Esophagus (tissue), 2 donors: ENCODE measurements around the gene POU2AF2. TPM values are rescaled to one million over a fixed set of nuclear protein-coding genes. Genes with fewer than 3 reads are reported as not detected.

Experiments
- H3K27ac ChIP-seq, 2 donors: one replicate each; pipeline ENCODE4 v1.5.1; 2013; ENCODE audit warnings: low read depth in 2 of 2, mild to moderate bottlenecking in 2 of 2, inconsistent platforms in 1 of 2, low read length in 1 of 2, moderate library complexity in 1 of 2
- H3K27me3 ChIP-seq, 2 donors: one replicate each; pipeline ENCODE4 v1.6.1; 2013; ENCODE audit warnings: low read length in 2 of 2, control low read depth in 1 of 2, mild to moderate bottlenecking in 1 of 2; ENCODE audit not compliant: insufficient read depth in 2 of 2, control insufficient read depth in 1 of 2
- H3K36me3 ChIP-seq, 2 donors: one replicate each; pipeline ENCODE4 v1.6.1; 2013; ENCODE audit warnings: low read length in 1 of 2; ENCODE audit not compliant: control insufficient read depth in 2 of 2, insufficient read depth in 2 of 2
- H3K4me1 ChIP-seq, 2 donors: one replicate each; pipeline ENCODE4 v1.6.1; 2013; ENCODE audit warnings: low read length in 1 of 2; ENCODE audit not compliant: control insufficient read depth in 2 of 2, insufficient read depth in 2 of 2
- H3K4me3 ChIP-seq, 2 donors: one replicate each; pipeline ENCODE4 v1.5.1; 2013; ENCODE audit warnings: low read length in 2 of 2, mild to moderate bottlenecking in 2 of 2, low read depth in 1 of 2, moderate library complexity in 1 of 2
- H3K9me3 ChIP-seq, 2 donors: one replicate each; pipeline ENCODE4 v1.6.1; 2013; ENCODE audit warnings: mild to moderate bottlenecking in 2 of 2, low read depth in 1 of 2, low read length in 1 of 2, moderate library complexity in 1 of 2; ENCODE audit not compliant: control insufficient read depth in 2 of 2, insufficient read depth in 1 of 2
- WGBS, 2 donors: extraction: QIAGEN DNeasy Blood & Tissue Kit; methylation state at CpG; one replicate each; pipeline ENCODE4 v1.1.7; 2013; 5-methylcytosine and 5-hydroxymethylcytosine counted together
- polyA plus RNA-seq, 2 donors: library from polyadenylated mRNA; stranded (reverse); fragments of 200-250 nt; gene quantifications; one replicate each; pipeline ENCODE4 v1.2.3, GENCODE V29; 2013
- donor health status: healthy with polysubstance abuse.
- donor health status: Bipolar disorder and iron deficiency.

POU2AF2 gene
- under 1 TPM in 1 of 2 donors, not detected in 1; 0.04 TPM for polyA plus RNA-seq

DNA sequence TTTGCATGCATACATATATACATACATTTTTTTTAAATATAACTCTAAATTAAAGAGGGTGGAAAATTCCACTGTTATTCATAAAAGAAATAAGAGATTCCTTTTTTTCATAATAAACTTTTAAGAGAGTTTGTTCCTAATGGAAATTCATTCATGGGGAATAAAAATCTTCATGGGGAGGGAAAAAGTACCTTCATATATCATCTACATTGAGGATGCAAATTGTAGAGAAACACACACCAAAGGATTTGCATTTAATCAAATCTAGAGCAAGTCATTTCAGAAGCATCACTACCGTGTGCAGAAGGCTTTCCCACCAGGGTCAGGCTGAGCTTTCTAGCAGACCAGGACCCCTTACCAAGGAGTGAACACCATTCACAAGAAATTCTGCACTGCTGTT lies at the start of gene POU2AF2:
TSS of gene POU2AF2 (plus strand) at position 301 of the 400 bp plus-strand sequence. CDS start 129 bp downstream, outside the sequence.
- H3K27ac ChIP-seq: no peak within 1 kb of the TSS
- H3K4me3 ChIP-seq: no peak within 1 kb of the TSS
- H3K36me3 ChIP-seq: no peaks in the 10 kb centered on the region
- no peaks in the 10 kb centered on the region for H3K9me3 ChIP-seq
- no peaks in the 10 kb centered on the region for H3K4me1 ChIP-seq
- WGBS, 2 donors: 73 to 83% methylated on average over 1 of the region's 1 CpG
- no peaks in the 10 kb centered on the region for H3K27me3 ChIP-seq

DNA sequence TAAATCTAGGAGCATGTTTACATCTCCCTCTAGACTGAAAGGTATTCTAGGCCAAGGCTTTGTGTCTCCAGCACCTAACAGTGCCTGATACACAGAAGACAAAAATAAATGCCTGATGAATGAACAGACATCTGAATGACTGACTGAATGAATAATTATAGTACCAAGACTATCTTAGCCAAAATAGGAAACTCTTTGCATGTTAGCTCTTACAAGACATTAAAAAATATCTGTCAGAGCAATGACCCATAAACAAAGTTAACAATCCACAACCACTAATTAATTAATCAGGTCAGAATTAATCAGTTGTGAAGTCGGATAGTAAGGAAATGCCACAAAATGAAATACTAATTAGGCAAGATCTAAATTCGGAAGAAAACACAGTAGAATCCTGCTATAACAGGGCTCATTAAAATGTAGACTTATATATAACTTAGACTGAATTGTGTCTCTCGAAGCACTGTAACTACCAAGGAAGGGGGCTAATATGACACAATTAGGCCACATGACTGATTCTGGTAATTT lies 45.5 kb upstream of the POU2AF2 start:
- no peak overlapping the region for H3K4me3 ChIP-seq
- H3K4me1 ChIP-seq: no peaks in the 10 kb centered on the region
- H3K9me3 ChIP-seq: no peaks in the 10 kb centered on the region
- H3K27ac ChIP-seq: no peak overlapping the region
- H3K27me3 ChIP-seq: no peaks in the 10 kb centered on the region
- 56 to 65% methylated on average over 3 of the region's 3 CpGs for WGBS, 2 donors
- H3K36me3 ChIP-seq: no peaks in the 10 kb centered on the region

DNA sequence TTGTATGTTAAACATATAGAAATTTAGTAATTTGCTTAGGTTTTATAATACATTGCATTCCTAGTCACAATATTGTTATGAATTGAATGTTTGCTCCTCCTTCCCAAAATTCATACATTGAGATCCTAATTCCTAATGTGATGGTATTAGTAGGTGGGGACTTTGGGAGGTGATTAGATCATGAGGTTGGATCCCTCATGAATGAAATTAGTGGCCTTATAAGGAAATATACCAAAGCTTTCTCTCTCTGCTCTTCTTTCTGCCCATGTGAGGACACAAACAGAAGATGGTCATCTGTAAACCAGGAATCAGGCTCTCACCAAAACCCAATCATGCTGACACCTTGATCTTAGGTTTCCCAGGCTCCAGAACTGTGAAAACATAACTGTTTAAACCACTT lies 41.3 kb upstream of the POU2AF2 start:
- no peak overlapping the region for H3K27ac ChIP-seq
- no peaks in the 10 kb centered on the region for H3K9me3 ChIP-seq
- no peaks in the 10 kb centered on the region for H3K36me3 ChIP-seq
- no peak overlapping the region for H3K4me3 ChIP-seq
- H3K27me3 ChIP-seq: no peaks in the 10 kb centered on the region
- no peaks in the 10 kb centered on the region for H3K4me1 ChIP-seq

GRCh38 chr11:111205632-111206385 lies 39.7 kb upstream of the POU2AF2 start:
- Histone ChIP-seq H3K27me3 (no peaks in the 10 kb centered on the region), H3K4me1 (no peaks in the 10 kb centered on the region), H3K4me3 (no peak overlapping the region), H3K9me3 (no peaks in the 10 kb centered on the region), H3K27ac (no peak overlapping the region), H3K36me3 (no peaks in the 10 kb centered on the region)
- 78 to 80% methylated on average over 3 of the region's 3 CpGs for WGBS, 2 donors

GRCh38 chr11:111206472-111206871 lies 39.1 kb upstream of the POU2AF2 start:
- Histone ChIP-seq H3K9me3 (no peaks in the 10 kb centered on the region), H3K36me3 (no peaks in the 10 kb centered on the region), H3K27ac (no peak overlapping the region), H3K27me3 (no peaks in the 10 kb centered on the region), H3K4me1 (no peaks in the 10 kb centered on the region), H3K4me3 (no peak overlapping the region)
- 29% methylated on average over 1 of the region's 1 CpG for WGBS, 2 donors

DNA sequence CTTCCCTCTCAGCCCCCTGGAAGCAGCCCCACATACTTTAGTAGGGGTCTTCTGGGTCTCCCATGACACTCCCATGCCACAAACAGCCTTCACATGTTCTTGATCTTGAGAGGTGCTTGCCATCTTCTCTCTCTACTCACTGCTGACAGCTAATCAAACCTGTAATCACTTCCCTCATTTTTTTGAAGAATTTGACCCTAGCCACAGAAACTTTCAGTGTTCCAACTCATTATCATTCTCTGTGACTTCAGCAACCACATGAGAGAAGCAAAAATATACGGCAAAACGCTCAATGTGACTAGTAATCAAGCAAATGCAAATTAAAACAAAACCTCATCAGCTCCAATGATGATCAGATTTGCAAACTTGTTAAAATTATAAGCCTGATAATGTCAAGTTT lies 38.3 kb upstream of the POU2AF2 start:
- Histone ChIP-seq H3K9me3 (no peaks in the 10 kb centered on the region), H3K4me1 (no peaks in the 10 kb centered on the region), H3K4me3 (no peak overlapping the region), H3K27ac (no peak overlapping the region), H3K36me3 (no peaks in the 10 kb centered on the region), H3K27me3 (no peaks in the 10 kb centered on the region)
- 83 to 90% methylated on average over 2 of the region's 2 CpGs for WGBS, 2 donors

DNA sequence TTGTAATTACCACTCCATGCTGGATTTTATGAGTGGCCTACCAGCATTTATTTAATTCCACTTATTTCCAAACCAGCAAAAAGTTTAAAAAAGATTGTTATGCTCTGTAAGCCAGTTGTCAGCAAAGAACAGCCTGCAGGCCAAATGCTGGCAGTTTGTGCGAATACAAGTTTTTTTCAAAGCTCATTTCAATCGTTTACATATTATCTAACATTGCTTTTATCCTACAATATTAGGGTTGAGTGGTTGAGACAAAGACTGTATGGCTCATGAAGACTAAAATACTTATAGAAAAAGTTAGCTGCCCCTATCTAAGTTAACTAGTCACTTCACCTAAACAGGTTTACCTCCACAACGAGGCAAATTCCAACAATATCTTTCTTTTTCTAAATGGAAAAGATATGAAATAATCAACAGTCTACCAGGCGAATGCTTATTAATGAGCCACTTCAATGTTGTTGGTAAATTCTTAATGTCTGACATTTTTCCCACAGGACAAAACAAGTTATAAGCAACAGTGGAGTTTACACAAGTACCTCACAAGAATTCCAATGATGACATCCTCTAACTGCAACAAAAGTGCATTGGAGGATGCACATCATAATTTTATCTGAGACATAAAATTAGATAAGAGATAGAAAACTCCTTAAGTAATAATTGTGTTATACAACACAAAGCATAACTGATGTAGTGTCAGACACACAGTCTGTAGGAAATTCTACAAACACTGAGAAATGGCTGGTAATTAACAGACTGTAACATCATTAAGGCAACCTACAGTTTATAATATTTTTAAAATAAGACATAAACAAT lies 35.8 kb upstream of the POU2AF2 start:
- Histone ChIP-seq H3K9me3 (no peaks in the 10 kb centered on the region), H3K27me3 (no peaks in the 10 kb centered on the region), H3K27ac (no peak overlapping the region), H3K4me3 (no peak overlapping the region), H3K36me3 (no peaks in the 10 kb centered on the region), H3K4me1 (no peaks in the 10 kb centered on the region)
- 59 to 64% methylated on average over 4 of the region's 4 CpGs for WGBS, 2 donors

GRCh38 chr11:111213256-111213655 lies 32.3 kb upstream of the POU2AF2 start:
- no peaks in the 10 kb centered on the region for H3K9me3 ChIP-seq
- H3K27me3 ChIP-seq: no peaks in the 10 kb centered on the region
- H3K4me1 ChIP-seq: no peaks in the 10 kb centered on the region
- no peaks in the 10 kb centered on the region for H3K36me3 ChIP-seq
- 85 to 94% methylated on average over 3 of the region's 3 CpGs for WGBS, 2 donors
- no peak overlapping the region for H3K4me3 ChIP-seq
- no peak overlapping the region for H3K27ac ChIP-seq

- no peaks in the 10 kb centered on the region for H3K27me3 ChIP-seq
- no peaks in the 10 kb centered on the region for H3K9me3 ChIP-seq
- H3K36me3 ChIP-seq: no peaks in the 10 kb centered on the region
Observed at GRCh38 chr11:111220721-111221120, 24.8 kb upstream of the POU2AF2 start.

More at GRCh38 chr11:111220721-111221120, 24.8 kb upstream of the POU2AF2 start:
- Histone ChIP-seq H3K4me1 (no peaks in the 10 kb centered on the region), H3K4me3 (no peak overlapping the region), H3K27ac (no peak overlapping the region)
